Breast epithelium (tissue), 4 donors: ENCODE results near the gene TP53I13. TPM values are rescaled to one million over a fixed set of nuclear protein-coding genes. Genes with fewer than 3 reads are reported as not detected.

ENCODE experiments used
- DNase-seq, 2 donors: peaks; one replicate each; pipeline ENCODE4 v3.0.0-alpha.2; 2019; ENCODE audit warnings: low spot score in 2 of 2
- H3K27ac ChIP-seq, 2 donors: fragments of 200-600 bp; sonication (generic) in 1 of 2; one replicate each; pipeline ENCODE4 v1.5.1; 2016 to 2019; ENCODE audit warnings: mild to moderate bottlenecking in 1 of 2
- H3K27me3 ChIP-seq, 2 donors: fragments of 200-600 bp; sonication (generic) in 1 of 2; one replicate each; pipeline versions ENCODE4 v1.5.1 to v1.6.0; 2017 to 2019; ENCODE audit warnings: control low read depth in 1 of 2, mild to moderate bottlenecking in 1 of 2
- H3K36me3 ChIP-seq: fragments of 200-600 bp; one replicate; pipeline ENCODE4 v1.5.1; 2019
- H3K4me1 ChIP-seq, 2 donors: fragments of 200-600 bp; sonication (generic); one replicate each; pipeline ENCODE4 v1.5.1; 2016 to 2019; ENCODE audit warnings: control low read depth in 1 of 2
- H3K4me3 ChIP-seq, 3 donors: fragments of 200-600 bp; sonication (generic); 1 replicate in 2 of 3; 2 replicates in 1 of 3; pipeline ENCODE4 v1.5.1; 2016 to 2019; ENCODE audit warnings: mild to moderate bottlenecking in 3 of 3, moderate library complexity in 2 of 3
- H3K9me3 ChIP-seq, 2 donors: fragments of 200-600 bp; sonication (generic) in 1 of 2; one replicate each; pipeline ENCODE4 v1.5.1; 2016 to 2019; ENCODE audit warnings: control low read depth in 1 of 2
- CTCF ChIP-seq, 3 donors: fragments of 450-650 bp; IDR thresholded peaks; one replicate each; pipeline ENCODE4 v1.5.1; 2016 to 2017; ENCODE audit warnings: antibody characterized with exemption in 3 of 3, mild to moderate bottlenecking in 3 of 3, moderate library complexity in 3 of 3
- POLR2A ChIP-seq: fragments of 450-650 bp; IDR thresholded peaks from one replicate; pipeline ENCODE4 v1.6.1; 2016; ENCODE audit warnings: antibody characterized with exemption, mild to moderate bottlenecking, moderate library complexity
- POLR2AphosphoS5 ChIP-seq, 3 donors: sonication (generic); formaldehyde crosslinking; IDR thresholded peaks; one replicate each; pipeline ENCODE4 v1.6.1; 2017; ENCODE audit warnings: antibody characterized with exemption in 3 of 3
- intact Hi-C: fragments of 100-400 bp; cut with DNase I; formaldehyde crosslinking; loops from one replicate; pipeline ENCODE4 v1.15.1; 2023; ENCODE audit warnings: low total_unique reads
- total RNA-seq, 3 donors: library from RNA; depleted of rRNA; stranded (reverse); fragments of >200 nt; gene quantifications; one replicate each; pipeline ENCODE4 v1.1.0, GENCODE V29; 2016

Gene TP53I13
- total RNA-seq, 3 donors from 2014 or later: 34.1 to 114 (median 56.0) TPM

- peak; percentile 62 to 89 (median 88) for TF ChIP-seq CTCF (IDR thresholded peaks at IDR 0.05)
- TF ChIP-seq POLR2A: no peak
- TF ChIP-seq POLR2AphosphoS5 (IDR thresholded peaks at IDR 0.05): peak in 1 of 3 donors; percentile 22
- intact Hi-C loops: no loop called here
- H3K9me3 ChIP-seq: no peaks in the 10 kb centered on the region
- DNase-seq: peak; percentile 75 to 86
- H3K4me3 ChIP-seq: peak overlapping the region; percentile 23 to 94 (median 78)
- no peaks in the 10 kb centered on the region for H3K36me3 ChIP-seq
- peaks cover 7 to 36% of the 10 kb centered on the region in 2 donors for H3K4me1 ChIP-seq
- no peaks in the 10 kb centered on the region for H3K27me3 ChIP-seq
- peak overlapping the region; percentile 76 to 78 for H3K27ac ChIP-seq
Observed at GRCh38 chr17:29591737-29592608, 23.5 kb downstream of the TP53I13 start.

GRCh38 chr17:29592850-29593551 is 24.5 kb downstream of the TP53I13 start, which contains the start of gene ANKRD13B:
Gene ANKRD13B (plus strand): TSS chr17:29593132. CDS start chr17:29593622, 490 bp downstream.
- Histone ChIP-seq H3K27me3 (no peaks in the 10 kb centered on the region), H3K9me3 (no peaks in the 10 kb centered on the region), H3K4me3 (peak within 1 kb of the TSS; percentile 70 to 94 (median 78)), H3K27ac (peak within 1 kb of the TSS; percentile 76 to 78), H3K36me3 (no peaks in the 10 kb centered on the region), H3K4me1 (peaks cover 7 to 31% of the 10 kb centered on the region in 2 donors)
- no peak for TF ChIP-seq CTCF (IDR thresholded peaks at IDR 0.05)
- TF ChIP-seq POLR2AphosphoS5 (IDR thresholded peaks at IDR 0.05): no peak
- no peak for TF ChIP-seq POLR2A
- intact Hi-C loops: no loop called here
- no peak for DNase-seq

- Histone ChIP-seq H3K36me3 (no peaks in the 10 kb centered on the region), H3K4me1 (peaks cover 7 to 28% of the 10 kb centered on the region in 2 donors), H3K27me3 (no peaks in the 10 kb centered on the region), H3K4me3 (peak overlapping the region; percentile 70 to 94 (median 78)), H3K27ac (no peak overlapping the region), H3K9me3 (no peaks in the 10 kb centered on the region)
- DNase-seq: no peak
- no peak for TF ChIP-seq POLR2A
- no peak for TF ChIP-seq POLR2AphosphoS5 (IDR thresholded peaks at IDR 0.05)
- TF ChIP-seq CTCF (IDR thresholded peaks at IDR 0.05): no peak
- intact Hi-C loops: no loop called here
Observed at GRCh38 chr17:29593591-29594518, 25.4 kb downstream of the TP53I13 start.

GRCh38 chr17:29594519-29595090 is 26.1 kb downstream of the TP53I13 start:
- no peak for DNase-seq
- H3K27me3 ChIP-seq: no peaks in the 10 kb centered on the region
- H3K27ac ChIP-seq: no peak overlapping the region
- no peaks in the 10 kb centered on the region for H3K36me3 ChIP-seq
- peak overlapping the region in 1 of 3 donors; percentile 94 for H3K4me3 ChIP-seq
- no peak for TF ChIP-seq POLR2A
- no peak for TF ChIP-seq CTCF (IDR thresholded peaks at IDR 0.05)
- no peak for TF ChIP-seq POLR2AphosphoS5 (IDR thresholded peaks at IDR 0.05)
- peaks cover 7 to 28% of the 10 kb centered on the region in 2 donors for H3K4me1 ChIP-seq
- intact Hi-C loops: no loop called here
- no peaks in the 10 kb centered on the region for H3K9me3 ChIP-seq
